NOMO-1 treated with DMSO at 0.1 percent for 48 hours (cell line): ENCODE results near the gene MALSU1.
"Not testable (repeated sequence)": the region's sequence is repeated elsewhere in the genome, so short reads cannot be mapped to it uniquely, and the experiment has no call there.

Experiments
- DNase-seq: peaks from one replicate; lab custom pipeline; 2025; ENCODE audit not compliant: unreplicated experiment; lab: John Stamatoyannopoulos, UW

Gene MALSU1

DNA sequence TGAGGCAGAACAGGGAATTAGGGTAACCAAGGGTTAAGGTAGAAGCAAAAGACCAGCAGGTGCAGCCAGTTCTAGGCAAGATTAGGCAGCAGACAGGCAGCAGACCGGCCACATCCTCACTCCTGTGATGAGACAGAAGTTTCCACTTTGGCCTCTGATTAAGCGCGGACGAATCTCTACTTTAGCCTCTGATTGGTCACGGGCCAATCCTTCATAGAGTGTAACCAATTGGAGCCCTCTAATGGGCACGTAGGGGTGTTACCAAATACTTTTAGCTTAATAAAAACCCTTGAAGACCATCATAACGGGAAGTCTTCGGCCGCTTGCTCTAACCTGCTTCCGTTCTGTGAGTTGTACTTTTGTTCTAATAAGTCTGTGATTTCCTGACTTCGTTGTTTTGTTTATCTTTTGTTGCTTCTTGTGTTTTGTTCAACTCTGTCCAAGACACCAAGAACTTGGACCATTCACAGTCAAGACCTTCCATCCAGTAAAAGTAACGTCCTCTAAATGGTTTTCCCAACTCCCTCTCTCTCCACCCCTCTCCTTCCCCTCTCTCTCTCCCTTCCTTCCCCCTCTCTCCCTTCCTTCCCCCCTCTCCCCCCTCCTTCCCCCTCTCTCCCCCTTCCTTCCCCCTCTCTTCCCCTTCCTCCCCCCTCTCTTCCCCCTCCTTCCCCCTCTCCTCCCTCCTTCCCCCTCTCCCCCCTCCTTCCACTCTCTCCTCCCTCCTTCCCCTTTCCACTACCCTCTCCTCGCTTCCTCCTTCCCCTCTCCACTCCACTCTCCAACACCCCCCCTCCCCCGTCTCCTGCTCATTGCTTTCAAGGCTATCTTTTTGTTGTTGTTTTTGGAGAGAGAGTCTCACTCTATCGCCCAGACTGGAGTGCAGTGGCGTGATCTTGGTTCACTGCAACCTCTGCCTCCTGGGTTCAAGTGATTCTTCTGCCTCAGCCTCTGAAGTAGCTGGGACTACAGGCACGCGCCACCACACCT lies 13.2 kb upstream of the MALSU1 start:
- DNase-seq = no peak

DNA sequence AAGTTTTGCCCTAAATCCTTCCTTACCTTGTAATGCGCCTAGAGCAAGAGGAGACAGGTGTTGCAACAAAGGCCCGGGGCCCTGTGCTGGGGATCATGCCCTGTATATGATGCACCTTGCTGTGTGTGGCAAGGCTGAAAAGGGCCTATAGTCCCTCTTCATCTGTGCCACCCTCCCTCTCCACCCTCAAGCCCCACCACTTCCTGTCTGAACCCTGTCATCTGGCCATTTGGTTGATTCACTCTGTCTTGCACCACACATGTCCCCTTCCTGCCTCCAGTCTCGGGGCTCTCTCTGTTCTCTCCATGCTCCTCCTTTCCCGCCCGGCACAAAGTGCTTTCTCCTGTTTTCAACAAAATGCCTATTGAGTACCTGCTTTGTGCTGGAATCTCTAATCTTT lies 11.5 kb upstream of the MALSU1 start:
- DNase-seq = peak; percentile 10

DNA sequence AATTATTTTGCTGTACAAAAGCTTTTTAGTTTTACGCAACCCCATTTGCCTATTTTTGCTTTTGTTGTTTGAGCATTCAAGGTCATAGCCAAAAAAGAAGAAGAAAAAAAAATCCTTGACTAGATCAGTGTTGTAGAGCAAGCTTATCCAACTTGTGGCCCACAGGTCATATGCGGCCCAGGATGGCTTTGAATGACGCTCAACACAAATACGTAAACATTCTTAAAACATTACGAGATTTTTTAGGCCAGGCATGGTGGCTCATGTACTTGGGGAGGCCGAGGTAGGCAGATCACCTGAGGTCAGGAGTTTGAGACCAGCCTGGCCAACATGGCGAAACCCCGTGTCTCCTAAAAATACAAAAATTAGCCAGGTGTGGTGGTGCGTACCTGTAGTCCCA lies 8.1 kb upstream of the MALSU1 start:
- no peak for DNase-seq

DNA sequence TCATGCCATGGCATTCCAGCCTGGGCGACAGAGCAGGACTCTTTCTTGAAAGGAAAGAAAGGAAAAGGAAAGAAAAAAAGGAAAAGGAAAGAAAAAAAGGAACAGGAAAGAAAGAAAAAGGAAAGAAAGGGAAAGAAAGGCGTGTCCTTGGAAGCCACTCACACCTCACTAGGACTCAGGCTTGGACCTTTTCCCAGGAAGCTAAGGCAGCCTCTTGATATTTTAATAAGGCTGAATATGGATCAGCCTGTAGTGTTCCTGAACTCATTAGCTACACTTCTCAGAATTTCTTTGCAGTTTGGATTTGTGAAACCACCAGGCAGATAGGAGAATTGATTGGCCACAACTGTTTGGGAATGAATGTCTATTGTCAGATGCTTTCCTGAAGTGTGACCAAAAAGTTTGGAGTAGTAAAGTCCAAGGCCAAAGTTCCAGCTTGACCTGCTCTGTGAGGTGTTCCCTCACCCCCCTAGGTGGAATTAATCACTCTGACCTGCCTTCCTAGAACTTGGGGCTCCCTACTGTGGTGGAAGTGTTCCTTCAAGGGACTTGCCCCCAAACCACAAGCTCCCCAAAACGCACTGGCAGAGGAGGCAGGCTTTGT lies 7.1 kb upstream of the MALSU1 start:
- DNase-seq = no peak

DNA sequence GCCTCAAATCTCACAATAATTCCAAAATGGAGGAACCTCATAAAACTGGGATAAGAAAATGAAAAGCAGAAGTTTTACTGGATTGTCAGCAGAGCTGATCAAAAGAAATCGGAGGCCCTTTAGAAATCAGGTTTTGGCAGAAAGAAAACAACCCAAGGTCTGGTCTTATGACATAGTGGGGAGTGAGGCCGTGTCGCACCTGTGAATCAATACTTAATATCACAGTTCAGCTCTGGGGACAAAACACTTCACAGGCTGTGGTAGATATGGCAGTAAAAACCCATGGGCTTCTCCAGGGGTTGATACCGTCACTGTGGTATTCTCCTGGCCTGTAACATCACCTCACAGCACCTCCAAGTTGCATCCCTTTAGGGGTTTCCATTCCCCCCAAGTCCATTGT lies 6.5 kb upstream of the MALSU1 start:
- DNase-seq = no peak

DNA sequence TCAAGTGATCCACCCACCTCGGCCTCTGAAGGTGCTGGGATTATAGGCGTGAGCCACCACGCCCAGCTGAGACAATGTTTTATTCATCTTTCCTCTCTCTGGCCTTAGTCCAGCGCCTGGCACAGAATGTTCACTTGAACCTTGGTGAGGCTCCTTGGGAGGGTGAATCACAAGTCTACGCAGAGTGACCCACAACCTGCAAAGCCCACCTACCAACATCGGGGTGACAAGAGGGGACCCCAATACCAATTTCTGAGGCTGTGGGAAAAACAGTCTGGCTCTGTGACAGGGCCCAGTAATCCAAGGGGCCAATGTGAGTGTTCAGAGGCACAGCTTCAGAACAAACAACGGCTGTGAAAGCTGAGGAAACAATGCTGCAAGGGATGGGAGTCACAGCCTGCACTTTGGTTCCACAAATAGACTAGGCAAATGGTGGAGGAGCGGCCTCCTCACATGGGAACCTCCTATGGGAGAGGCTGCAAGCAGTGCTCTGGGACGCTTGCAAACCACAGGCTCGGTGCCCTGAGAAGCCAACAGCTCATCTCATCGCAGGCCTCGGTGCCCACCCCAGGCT lies 5.6 kb upstream of the MALSU1 start:
- DNase-seq = no peak

DNA sequence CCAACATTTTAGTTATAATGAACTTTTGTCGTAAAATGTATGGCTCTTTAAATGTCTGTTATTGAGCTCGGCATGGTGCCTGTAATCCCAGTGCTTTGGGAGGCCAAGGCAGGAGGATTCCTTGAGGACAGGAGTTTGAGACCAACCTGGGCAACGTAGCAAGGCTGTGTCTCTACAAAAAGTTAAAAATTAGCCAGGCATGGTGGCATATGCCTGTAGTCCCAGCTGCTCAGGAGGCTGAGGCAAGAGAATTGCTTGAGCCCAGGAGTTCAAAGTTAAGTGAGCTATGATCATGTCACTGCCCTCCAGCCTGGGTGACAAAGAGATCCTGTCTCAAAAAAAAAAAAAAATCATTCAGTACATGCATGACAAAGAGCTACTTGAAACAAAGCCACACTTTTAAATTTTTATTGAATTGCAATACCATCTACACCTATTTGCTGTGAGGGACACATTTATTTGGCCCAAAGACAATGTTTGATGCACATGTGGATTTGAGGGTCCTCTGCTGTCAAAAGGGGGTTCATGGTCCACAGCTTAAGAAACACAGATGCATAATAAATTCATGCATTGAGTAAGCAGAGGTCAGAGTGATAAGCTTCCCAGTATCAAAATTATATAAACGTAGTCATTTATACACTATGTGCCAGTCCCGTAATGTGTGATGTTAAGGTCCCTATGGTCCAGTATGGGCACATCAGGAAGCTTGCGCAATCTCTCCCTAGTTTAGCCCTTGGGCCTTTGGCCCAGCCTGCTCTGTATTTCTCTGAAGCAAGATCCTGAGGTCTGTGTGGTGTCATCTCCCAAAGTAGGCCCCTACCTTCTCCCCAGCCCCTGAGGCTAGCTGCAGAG lies 4.4 kb upstream of the MALSU1 start:
- peak; percentile 37 for DNase-seq

DNA sequence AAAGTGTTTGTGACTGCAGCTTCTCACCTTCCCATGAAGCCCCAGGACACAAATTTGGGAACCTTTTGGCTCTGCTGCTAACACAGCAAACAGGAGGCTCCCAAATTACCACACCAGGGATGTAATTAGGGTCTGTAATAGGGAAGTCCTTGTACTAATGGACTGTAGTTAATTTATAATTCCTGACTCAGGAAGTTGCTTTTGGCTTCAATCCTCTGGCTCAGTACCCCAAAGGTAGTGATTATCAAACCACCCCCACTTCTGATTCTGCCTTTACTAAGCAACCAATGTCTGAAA lies 3.8 kb upstream of the MALSU1 start:
- DNase-seq = no peak

DNA sequence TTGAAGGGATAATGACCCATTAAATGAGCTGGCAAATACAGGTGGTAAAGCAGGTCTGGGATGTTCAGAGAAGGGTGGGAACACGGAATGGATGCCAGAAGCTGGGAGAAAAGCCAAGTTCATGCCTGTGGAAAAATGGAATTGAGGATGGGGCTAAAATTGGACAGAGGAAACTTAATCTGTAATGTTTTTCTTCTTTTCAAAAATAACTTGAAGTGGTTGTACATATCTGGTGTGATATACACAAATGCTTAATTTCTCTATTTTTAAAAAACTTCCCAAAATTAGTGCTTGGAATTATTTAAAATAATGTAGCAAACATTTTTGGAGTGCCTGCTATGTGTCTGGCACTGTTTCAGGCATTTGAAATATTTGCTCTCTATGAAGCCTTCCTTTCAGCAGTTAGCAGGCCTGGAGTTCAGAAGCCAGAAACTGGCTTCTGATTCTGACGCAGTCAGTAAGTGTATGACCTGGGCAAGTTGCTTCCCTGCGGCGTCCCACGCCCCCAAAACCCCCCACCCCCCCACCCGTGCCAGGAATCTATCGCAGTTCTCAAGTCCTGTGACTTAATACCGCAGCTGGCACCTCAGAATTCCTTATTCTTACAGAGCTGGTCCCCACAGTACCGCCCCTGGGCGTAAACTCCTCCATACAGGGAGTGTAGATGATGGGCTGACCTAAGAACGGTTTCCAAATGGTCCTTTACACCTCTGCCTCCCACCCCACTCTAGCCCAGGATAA lies 828 bp upstream of the MALSU1 start:
- no peak for DNase-seq

DNA sequence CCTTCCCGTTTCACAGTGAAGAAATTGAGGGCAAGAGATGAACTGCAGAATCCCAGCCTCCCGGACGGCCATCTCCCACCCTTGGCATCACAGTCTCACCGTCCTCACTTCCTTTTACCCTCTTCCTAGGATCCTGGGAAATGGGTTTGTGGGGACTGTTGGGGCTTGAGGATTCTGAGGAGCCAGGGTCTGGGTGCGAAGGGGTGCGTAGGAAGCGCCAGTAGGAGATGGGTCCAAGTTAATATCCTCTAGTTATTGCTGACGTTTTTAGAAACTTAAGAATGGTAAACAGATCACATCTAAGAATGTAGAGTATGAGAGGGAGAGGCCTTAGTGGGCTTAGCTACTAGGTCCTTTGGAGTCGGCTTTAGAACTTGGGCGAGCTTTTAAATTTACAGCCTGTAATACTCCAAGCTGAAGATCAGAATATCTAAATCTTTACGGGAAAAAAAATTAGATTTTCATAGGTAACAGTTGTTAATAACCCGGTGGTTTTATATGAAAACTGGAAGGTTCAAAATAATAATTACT lies 696 bp downstream of the MALSU1 start:
- no peak for DNase-seq

DNA sequence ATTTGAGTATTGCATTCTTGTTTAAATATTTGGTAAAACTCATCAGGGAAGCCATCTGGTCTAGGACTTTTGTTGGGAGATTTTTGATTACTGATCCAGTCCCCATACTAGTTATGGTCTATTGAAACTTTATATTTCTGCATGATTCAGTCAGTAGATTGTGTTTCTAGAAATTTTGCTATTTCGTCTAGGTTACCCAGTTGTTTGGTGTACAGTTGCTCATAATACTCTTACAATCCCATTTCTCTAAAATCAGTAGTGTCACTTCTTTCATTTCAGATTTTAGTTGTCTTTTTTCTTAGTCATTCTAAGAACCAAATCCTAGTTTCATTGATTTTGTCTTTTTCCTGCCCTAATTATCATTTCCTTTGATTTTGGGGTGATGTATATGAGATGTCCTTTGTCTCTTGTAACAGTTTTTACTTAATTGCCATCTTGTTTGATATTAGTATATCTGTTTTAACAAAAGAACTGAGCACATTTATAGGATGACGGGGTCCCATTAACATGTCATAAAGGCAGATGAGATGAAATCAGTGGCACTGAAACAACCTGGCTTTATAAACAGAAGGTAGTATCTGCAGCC lies 7.9 kb downstream of the MALSU1 start:
- DNase-seq = no peak

DNA sequence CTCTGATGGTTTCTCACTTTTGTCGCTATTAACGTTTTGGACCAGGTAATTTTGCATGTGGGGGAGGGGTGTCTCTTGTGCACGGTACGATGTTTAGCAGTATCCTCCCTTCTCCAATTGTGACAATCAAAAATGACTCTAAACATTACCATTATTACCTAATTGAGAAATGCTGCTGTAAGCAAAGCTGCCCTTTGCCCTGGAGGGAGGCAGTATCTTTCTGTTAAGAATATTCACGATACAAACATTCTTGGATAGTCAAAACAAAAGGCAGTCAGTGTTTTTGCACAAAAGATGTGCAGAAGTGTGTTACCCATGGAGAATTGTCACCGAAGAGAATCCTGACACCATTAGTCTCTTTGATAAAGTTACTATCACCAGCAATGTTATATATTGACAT lies 9.6 kb downstream of the MALSU1 start:
- no peak for DNase-seq

DNA sequence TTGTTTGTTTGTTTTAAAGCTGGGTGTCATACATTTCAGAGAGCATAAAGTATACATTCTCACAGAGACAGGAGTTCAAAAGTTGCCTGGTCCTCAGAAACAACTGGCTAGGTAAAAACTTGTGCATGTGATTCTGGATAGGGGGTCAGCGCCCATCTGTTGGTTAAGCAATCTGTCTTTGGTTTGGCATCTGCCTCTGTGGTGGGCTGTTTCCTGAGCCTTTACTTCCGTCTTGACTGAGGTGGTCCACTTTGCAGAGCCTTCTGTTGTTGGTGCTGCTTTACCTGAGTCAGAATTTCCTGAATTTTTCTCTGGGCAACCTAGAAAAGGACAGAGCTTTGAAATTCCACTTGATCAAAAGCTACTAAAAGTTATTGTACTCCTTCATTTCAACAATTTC lies 13.0 kb downstream of the MALSU1 start:
- not testable (repeated sequence) for DNase-seq

DNA sequence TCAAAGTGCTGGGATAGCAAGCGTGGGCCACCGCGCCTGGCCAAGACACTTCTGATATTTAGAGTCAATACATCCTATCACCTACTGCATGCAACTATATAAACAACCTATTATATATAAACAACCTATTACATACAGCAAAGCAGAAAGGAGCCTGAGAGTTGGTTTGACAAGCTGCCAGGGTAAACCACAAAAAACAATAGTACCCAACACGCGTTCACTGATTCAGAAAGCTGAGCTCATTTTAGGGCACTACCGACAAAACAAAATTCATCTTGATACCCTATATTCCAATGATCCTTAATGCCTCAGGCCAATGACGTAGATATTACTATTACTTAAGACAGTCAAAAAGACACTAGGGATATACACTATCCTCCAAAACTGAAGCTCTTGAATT lies 16.2 kb downstream of the MALSU1 start:
- no peak for DNase-seq

DNA sequence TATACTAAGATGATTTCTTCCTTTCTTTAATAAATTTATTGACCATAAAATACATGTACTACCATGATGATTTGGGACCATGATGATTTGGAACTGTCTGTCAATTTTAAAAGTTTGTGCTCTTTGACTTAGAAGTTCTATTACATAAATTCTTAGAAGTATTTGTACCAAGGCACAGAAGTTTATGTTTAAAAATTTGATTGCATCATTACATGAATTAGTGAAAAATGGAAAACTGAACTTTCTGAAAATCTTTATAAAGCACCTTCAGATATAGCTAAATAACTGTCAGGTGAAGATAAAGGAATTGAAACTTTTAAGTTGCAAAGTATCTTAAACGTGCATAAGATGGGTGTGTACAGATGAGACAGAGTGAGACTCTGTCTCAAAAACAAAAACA lies 32.0 kb downstream of the MALSU1 start:
- no peak for DNase-seq

DNA sequence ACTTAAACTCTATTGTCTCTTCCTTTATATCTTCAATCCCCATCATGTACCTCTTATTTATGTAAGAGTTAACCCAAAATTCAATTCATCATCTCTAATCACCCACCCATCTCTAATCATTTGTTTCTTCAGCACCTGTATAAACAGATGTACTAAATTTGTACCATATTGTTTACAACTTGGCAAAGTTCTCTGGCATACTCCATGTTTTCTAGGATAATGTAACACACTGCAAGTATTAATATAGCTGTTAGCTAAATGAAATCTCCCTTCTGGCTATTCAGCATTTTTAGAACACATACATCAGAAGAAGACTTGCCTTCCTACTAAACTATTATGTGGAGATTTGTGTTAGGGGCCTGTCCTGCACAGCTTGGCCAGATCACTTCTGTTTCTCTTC lies 33.1 kb downstream of the MALSU1 start:
- DNase-seq = no peak

DNA sequence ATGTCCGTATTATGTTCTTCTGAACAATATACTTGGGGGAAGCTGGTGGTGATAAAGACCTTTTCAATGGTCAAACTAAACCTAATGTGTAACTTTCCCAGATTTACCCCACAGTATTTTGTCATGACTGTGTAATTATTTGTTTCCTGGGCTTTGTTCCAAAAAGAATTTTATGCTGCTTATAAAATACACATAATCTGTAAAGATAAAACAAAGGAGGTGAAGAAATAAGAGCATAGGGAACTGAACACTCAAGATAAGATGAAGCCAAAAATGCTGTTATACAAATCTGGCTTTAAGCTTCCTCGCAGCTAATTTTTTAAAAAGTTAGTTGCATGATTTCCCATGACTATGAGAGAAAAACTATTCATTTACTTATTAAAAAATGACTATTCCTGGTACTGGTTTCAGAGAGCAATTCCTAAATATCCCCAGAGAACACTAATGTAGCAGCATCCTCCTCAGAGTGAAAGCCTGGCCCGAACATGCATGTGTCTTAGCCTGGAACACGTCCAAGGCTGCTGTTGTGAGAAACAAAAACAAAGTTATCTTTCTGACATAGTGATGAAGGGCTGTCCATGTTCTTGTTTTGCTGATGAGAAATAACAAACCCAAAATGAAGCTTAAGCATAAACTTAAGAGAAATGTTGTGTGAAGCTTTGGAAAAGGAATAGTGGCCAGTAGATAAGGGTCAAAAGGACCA lies 33.9 kb downstream of the MALSU1 start:
- no peak for DNase-seq

DNA sequence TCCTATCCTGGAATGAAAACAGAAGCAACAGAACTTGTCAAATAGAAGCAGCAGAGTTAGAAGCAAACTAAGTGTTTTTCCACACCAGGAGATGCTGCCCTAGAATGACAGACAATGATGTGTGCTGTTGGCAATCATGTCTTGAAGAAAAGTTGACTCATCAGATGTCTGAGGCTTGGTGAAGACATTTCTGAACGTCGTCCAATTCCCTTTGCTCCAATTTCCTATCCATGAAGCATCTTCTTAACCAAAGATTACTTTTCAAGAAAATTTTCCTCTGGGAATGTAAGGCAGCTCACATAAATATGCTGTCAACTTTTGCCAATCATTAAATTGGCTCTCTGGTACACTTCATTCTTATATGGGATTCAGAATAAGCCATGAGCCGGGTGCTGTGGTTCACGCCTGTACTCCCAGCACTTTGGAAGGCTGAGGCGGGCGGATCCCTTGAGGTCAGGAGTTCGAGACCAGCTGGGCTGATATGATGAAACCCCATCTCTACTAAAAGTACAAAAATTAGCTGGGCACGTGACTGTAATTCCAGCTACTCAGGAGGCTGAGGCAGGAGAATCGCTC lies 34.6 kb downstream of the MALSU1 start:
- no peak for DNase-seq

DNA sequence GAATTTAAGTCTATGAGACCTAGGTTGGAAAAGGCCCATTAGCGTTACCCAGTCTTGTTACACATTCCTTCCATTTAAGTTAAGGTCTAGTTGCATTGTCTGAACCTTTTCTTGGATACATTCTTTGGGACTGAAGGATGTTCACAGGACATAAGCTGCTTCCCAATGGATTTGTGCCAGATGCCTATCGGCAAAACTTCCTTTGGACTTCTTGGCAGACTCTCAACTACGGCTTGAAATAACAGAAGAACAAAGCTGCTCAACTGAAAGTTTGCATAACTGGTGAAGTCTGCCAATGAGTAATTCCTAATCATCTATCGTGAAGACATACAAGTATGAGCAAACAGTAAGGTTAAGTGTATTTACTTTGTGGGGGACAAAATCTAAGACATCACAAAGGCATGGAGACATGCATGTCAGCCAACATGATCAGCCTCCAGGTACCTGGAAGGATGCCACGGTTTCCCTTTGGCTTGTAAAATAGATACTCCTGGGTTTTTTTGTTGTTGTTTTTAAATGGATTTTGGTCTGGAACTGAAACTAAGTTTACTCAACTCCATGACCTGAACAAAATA lies 35.4 kb downstream of the MALSU1 start:
- DNase-seq = no peak
